K562 (cell line): ENCODE measurements around the gene NOTO. TPM values are rescaled to one million over a fixed set of nuclear protein-coding genes. Genes with fewer than 3 reads are reported as not detected.
A peak's percentile ranks its signal among the peaks of the same experiment; 100 is the strongest.

Source experiments
- BRF2 ChIP-seq: IDR thresholded peaks from 3 replicates; pipeline ENCODE4 v1.6.1; 2011; ENCODE audit warnings: borderline replicate concordance, mild to moderate bottlenecking; ENCODE audit not compliant: insufficient read length, insufficient read depth
- CBFA2T3 ChIP-seq: fragments of 450-650 bp; IDR thresholded peaks from 2 replicates; pipeline ENCODE4 v1.6.1; 2017
- COPS2 ChIP-seq: fragments of 450-650 bp; conservative IDR thresholded peaks from 2 replicates; pipeline ENCODE4 v1.6.1; 2016; ENCODE audit warnings: mild to moderate bottlenecking, moderate library complexity
- DDX20 ChIP-seq: fragments of 450-650 bp; IDR thresholded peaks from 2 replicates; pipeline ENCODE4 v1.6.1; 2016; ENCODE audit warnings: missing genetic modification characterization, low read depth, mild to moderate bottlenecking, missing compliant biosample characterization, moderate library complexity
- ETV1 ChIP-seq: fragments of 450-650 bp; conservative IDR thresholded peaks from 2 replicates; pipeline ENCODE4 v1.6.1; 2016; ENCODE audit warnings: missing genetic modification characterization, control low read depth, low read depth, missing compliant biosample characterization
- IFI16 ChIP-seq: fragments of 250-450 bp; sonication (Bioruptor Pico); IDR thresholded peaks from 2 replicates; pipeline ENCODE4 v2.1.2; 2022; ENCODE audit warnings: mild to moderate bottlenecking, inconsistent platforms
- NR3C1 ChIP-seq: sonication (generic); formaldehyde crosslinking; IDR thresholded peaks from 2 replicates; pipeline ENCODE4 v1.8.1; 2022; ENCODE audit warnings: missing genetic modification reagents
- PATZ1 ChIP-seq: fragments of 250-450 bp; sonication (Bioruptor Pico); IDR thresholded peaks from 2 replicates; pipeline ENCODE4 v1.5.0; 2020; ENCODE audit warnings: mild to moderate bottlenecking, borderline replicate concordance
- PCBP2 ChIP-seq: fragments of 200-400 bp; formaldehyde crosslinking; IDR thresholded peaks from 2 replicates; pipeline ENCODE4 v1.6.1; 2018; ENCODE audit warnings: low read length, low read depth, mild to moderate bottlenecking, moderate library complexity; ENCODE audit not compliant: poor library complexity, severe bottlenecking
- SP1 ChIP-seq: sonication (generic); formaldehyde crosslinking; IDR thresholded peaks from 2 replicates; pipeline ENCODE4 v1.8.1; 2022; ENCODE audit warnings: mild to moderate bottlenecking, missing genetic modification reagents
- SRSF7 ChIP-seq: fragments of 200-400 bp; formaldehyde crosslinking; optimal IDR thresholded peaks from 2 replicates; pipeline ENCODE3; 2017; ENCODE audit warnings: mild to moderate bottlenecking, low read depth, low read length
- STAT5A ChIP-seq: IDR thresholded peaks from 2 replicates; pipeline ENCODE4 v1.6.1; 2012; ENCODE audit warnings: low read length, inconsistent platforms, borderline replicate concordance
- YBX1 ChIP-seq: fragments of 450-650 bp; IDR thresholded peaks from 2 replicates; pipeline ENCODE4 v1.7.1; 2016; ENCODE audit warnings: mild to moderate bottlenecking
- ZNF444 ChIP-seq: fragments of 250-450 bp; sonication (Bioruptor Pico); IDR thresholded peaks from 2 replicates; pipeline ENCODE4 v1.4.0; 2020; ENCODE audit warnings: mild to moderate bottlenecking, moderate library complexity
- ZSCAN29 ChIP-seq: fragments of 450-650 bp; IDR thresholded peaks from 2 replicates; pipeline ENCODE4 v1.6.1; 2017
- polyA plus RNA-seq, 8 experiments: library from polyadenylated mRNA; depleted of rRNA in 4 of 8; stranded (reverse) in 5 of 8; unstranded in 3 of 8; fragments of >200 nt; fragmentation: Nextera tagmentation in 2 of 8; fragmentation: Illumina TruSeq in 1 of 8; extraction: Ambion mirVana in 2 of 8; extraction: Trizol in 1 of 8; gene quantifications; 2 replicates each; pipeline versions ENCODE4 v1.2.1 to v1.2.3, GENCODE V29; 2011 to 2014; ENCODE audit warnings: inconsistent platforms in 1 of 8, missing spikeins in 1 of 8
- total RNA-seq, 7 experiments: library from RNA; depleted of rRNA in 6 of 7; stranded (reverse); fragments of >200 nt in 6 of 7; fragmentation: Illumina TruSeq in 2 of 7; extraction: Trizol in 2 of 7; gene quantifications; 2 replicates each; pipeline versions ENCODE4 v1.2.1 to v1.2.3, GENCODE V29; 2011 to 2021; ENCODE audit warnings: low replicate concordance in 1 of 7
- TF ChIP-seq, protein P1 (sequence below): sonication (generic); formaldehyde crosslinking; IDR thresholded peaks from 2 replicates; pipeline ENCODE4 v1.8.0; 2023; ENCODE audit warnings: missing genetic modification reagents, mild to moderate bottlenecking, borderline replicate concordance

NOTO gene
- total and polyA plus RNA-seq, 9 of the 15 experiments (the other 6 are each of a cell fraction or from before 2014, with no cell fraction given): not detected

DNA sequence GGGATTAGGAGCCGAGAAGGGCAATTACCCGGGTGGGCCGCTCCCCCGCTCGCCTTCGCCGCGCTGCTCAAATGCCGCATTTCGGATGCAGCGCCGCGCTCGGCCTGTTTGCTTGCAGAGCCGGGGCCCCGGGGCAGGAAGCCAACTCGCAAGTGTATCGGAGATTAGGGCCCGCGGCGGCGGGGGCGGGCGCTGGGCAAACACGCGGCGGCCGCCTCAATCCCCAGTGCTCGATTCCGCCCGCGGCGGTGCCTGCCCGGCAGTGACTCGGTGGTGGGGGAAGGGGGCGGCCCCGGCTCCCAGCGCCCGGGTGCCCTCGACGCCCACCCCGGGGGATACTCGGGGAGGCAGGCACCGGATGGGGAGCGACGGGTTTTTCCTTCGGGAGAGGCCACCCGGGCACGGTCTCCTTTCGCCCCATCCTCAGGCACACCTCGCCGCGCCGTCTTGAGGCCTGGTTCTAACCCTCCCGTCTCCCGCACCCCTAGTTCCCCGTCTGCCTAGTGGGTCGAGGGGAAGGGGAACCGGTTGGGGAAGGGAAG, 26.6 kb upstream of the NOTO start (continued):
- TF ChIP-seq, protein P1, sequence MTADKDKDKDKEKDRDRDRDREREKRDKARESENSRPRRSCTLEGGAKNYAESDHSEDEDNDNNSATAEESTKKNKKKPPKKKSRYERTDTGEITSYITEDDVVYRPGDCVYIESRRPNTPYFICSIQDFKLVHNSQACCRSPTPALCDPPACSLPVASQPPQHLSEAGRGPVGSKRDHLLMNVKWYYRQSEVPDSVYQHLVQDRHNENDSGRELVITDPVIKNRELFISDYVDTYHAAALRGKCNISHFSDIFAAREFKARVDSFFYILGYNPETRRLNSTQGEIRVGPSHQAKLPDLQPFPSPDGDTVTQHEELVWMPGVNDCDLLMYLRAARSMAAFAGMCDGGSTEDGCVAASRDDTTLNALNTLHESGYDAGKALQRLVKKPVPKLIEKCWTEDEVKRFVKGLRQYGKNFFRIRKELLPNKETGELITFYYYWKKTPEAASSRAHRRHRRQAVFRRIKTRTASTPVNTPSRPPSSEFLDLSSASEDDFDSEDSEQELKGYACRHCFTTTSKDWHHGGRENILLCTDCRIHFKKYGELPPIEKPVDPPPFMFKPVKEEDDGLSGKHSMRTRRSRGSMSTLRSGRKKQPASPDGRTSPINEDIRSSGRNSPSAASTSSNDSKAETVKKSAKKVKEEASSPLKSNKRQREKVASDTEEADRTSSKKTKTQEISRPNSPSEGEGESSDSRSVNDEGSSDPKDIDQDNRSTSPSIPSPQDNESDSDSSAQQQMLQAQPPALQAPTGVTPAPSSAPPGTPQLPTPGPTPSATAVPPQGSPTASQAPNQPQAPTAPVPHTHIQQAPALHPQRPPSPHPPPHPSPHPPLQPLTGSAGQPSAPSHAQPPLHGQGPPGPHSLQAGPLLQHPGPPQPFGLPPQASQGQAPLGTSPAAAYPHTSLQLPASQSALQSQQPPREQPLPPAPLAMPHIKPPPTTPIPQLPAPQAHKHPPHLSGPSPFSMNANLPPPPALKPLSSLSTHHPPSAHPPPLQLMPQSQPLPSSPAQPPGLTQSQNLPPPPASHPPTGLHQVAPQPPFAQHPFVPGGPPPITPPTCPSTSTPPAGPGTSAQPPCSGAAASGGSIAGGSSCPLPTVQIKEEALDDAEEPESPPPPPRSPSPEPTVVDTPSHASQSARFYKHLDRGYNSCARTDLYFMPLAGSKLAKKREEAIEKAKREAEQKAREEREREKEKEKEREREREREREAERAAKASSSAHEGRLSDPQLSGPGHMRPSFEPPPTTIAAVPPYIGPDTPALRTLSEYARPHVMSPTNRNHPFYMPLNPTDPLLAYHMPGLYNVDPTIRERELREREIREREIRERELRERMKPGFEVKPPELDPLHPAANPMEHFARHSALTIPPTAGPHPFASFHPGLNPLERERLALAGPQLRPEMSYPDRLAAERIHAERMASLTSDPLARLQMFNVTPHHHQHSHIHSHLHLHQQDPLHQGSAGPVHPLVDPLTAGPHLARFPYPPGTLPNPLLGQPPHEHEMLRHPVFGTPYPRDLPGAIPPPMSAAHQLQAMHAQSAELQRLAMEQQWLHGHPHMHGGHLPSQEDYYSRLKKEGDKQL (CRISPR knock-in tag): no peak
- TF ChIP-seq NR3C1 (CRISPR knock-in tag) (no peak), PCBP2 (no peak), SP1 (CRISPR knock-in tag) (no peak), CBFA2T3 (peak; percentile 67), SRSF7 (no peak), BRF2 (no peak), STAT5A (no peak), ZSCAN29 (no peak), PATZ1 (CRISPR knock-in tag) (no peak), DDX20 (no peak), ETV1 (tag) (no peak), IFI16 (CRISPR knock-in tag) (no peak), YBX1 (no peak), COPS2 (no peak), ZNF444 (no peak)
